HepG2 (cell line): ENCODE measurements around the gene CDYL2.

Experiments
- CREB1 ChIP-seq, 2 experiments: fragments of 450-650 bp in 1 of 2; IDR thresholded peaks; 2 replicates each; pipeline ENCODE4 v1.6.1; 2016 to 2017; ENCODE audit warnings: control low read depth in 1 of 2, mild to moderate bottlenecking in 1 of 2, missing compliant biosample characterization in 1 of 2, missing genetic modification characterization in 1 of 2
- CTCF ChIP-seq: sonication (generic); formaldehyde crosslinking; IDR thresholded peaks from 2 replicates; pipeline ENCODE4 v1.5.0; 2020; ENCODE audit warnings: mild to moderate bottlenecking, missing genetic modification reagents, moderate library complexity
- DR1 ChIP-seq: sonication (generic); formaldehyde crosslinking; IDR thresholded peaks from 2 replicates; pipeline ENCODE4 v1.8.0; 2021; ENCODE audit warnings: mild to moderate bottlenecking, missing genetic modification reagents, inconsistent platforms
- HDAC2 ChIP-seq: sonication (generic); formaldehyde crosslinking; IDR thresholded peaks from 2 replicates; pipeline ENCODE4 v1.4.0; 2020; ENCODE audit warnings: missing genetic modification reagents
- IRF9 ChIP-seq: sonication (generic); formaldehyde crosslinking; IDR thresholded peaks from 2 replicates; pipeline ENCODE4 v1.8.0; 2022; ENCODE audit warnings: missing genetic modification reagents, mild to moderate bottlenecking, borderline replicate concordance
- KAT7 ChIP-seq: IDR thresholded peaks from 2 replicates; pipeline ENCODE4 v1.6.1; 2018; ENCODE audit warnings: borderline replicate concordance, missing compliant biosample characterization
- MZF1 ChIP-seq: sonication (generic); formaldehyde crosslinking; IDR thresholded peaks from 2 replicates; pipeline ENCODE4 v1.8.1; 2023; ENCODE audit warnings: mild to moderate bottlenecking, missing genetic modification reagents, borderline replicate concordance
- YY1 ChIP-seq: IDR thresholded peaks from 2 replicates; pipeline ENCODE4 v1.6.1; 2011; ENCODE audit warnings: low read length, low read depth, moderate library complexity, mild to moderate bottlenecking; ENCODE audit not compliant: insufficient read depth, insufficient replicate concordance
- ZMYM4 ChIP-seq: sonication (generic); formaldehyde crosslinking; IDR thresholded peaks from 2 replicates; pipeline ENCODE4 v1.8.1; 2023; ENCODE audit warnings: mild to moderate bottlenecking, missing genetic modification reagents
- ZNF274 ChIP-seq: sonication (generic); formaldehyde crosslinking; IDR thresholded peaks from 2 replicates; pipeline ENCODE4 v1.5.1; 2020; ENCODE audit warnings: mild to moderate bottlenecking, missing genetic modification reagents
- ZNF496 ChIP-seq: sonication (generic); formaldehyde crosslinking; IDR thresholded peaks from 2 replicates; pipeline ENCODE4 v1.8.1; 2023; ENCODE audit warnings: mild to moderate bottlenecking, moderate library complexity, missing genetic modification reagents; ENCODE audit not compliant: insufficient replicate concordance
- ZNF780A ChIP-seq: sonication (generic); formaldehyde crosslinking; IDR thresholded peaks from 2 replicates; pipeline ENCODE4 v1.8.0; 2022; ENCODE audit warnings: mild to moderate bottlenecking, missing genetic modification reagents, moderate library complexity
- TF ChIP-seq, protein P1 (sequence below): sonication (generic); formaldehyde crosslinking; IDR thresholded peaks from 2 replicates; pipeline ENCODE4 v1.8.1; 2023; ENCODE audit warnings: missing genetic modification reagents, inconsistent platforms, borderline replicate concordance

- TF ChIP-seq, protein P1, sequence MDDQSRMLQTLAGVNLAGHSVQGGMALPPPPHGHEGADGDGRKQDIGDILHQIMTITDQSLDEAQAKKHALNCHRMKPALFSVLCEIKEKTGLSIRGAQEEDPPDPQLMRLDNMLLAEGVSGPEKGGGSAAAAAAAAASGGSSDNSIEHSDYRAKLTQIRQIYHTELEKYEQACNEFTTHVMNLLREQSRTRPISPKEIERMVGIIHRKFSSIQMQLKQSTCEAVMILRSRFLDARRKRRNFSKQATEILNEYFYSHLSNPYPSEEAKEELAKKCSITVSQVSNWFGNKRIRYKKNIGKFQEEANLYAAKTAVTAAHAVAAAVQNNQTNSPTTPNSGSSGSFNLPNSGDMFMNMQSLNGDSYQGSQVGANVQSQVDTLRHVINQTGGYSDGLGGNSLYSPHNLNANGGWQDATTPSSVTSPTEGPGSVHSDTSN (CRISPR knock-in tag): no peak
- no peak for TF ChIP-seq HDAC2 (CRISPR knock-in tag)
- no peak for TF ChIP-seq CTCF
- no peak for TF ChIP-seq MZF1 (CRISPR knock-in tag)
- TF ChIP-seq ZNF780A (CRISPR knock-in tag): no peak
- TF ChIP-seq IRF9 (CRISPR knock-in tag): no peak
- TF ChIP-seq ZMYM4: no peak
- no peak for TF ChIP-seq KAT7
- TF ChIP-seq ZNF496 (CRISPR knock-in tag): no peak
- TF ChIP-seq CREB1 (IDR thresholded peaks at IDR 0.05): no peak
- no peak for TF ChIP-seq CREB1 (CRISPR knock-in tag; IDR thresholded peaks at IDR 0.05)
- TF ChIP-seq DR1 (CRISPR knock-in tag): no peak
- no peak for TF ChIP-seq ZNF274
- TF ChIP-seq YY1: no peak
Measured at GRCh38 chr16:80623376-80623775, 181.0 kb downstream of the CDYL2 start.
